HCT116 (cell line): ENCODE results near the gene DOCK1.

Source experiments
- CEBPB ChIP-seq: IDR thresholded peaks from 2 replicates; pipeline ENCODE4 v1.6.1; 2012; ENCODE audit warnings: low read depth
- EZH2 ChIP-seq: fragments of 200-600 bp; sonication (generic); IDR thresholded peaks from 2 replicates; pipeline ENCODE4 v1.6.1; 2017; ENCODE audit warnings: antibody characterized with exemption, mixed run types
- FOSL1 ChIP-seq: IDR thresholded peaks from 2 replicates; pipeline ENCODE4 v1.6.1; 2012; ENCODE audit warnings: low read depth
- JUND ChIP-seq: IDR thresholded peaks from 2 replicates; pipeline ENCODE4 v1.6.1; 2012
- MAX ChIP-seq: IDR thresholded peaks from 2 replicates; pipeline ENCODE4 v1.6.1; 2012
- RAD21 ChIP-seq: IDR thresholded peaks from 2 replicates; pipeline ENCODE4 v1.6.1; 2012; ENCODE audit warnings: low read depth, mild to moderate bottlenecking
- REST ChIP-seq: IDR thresholded peaks from 2 replicates; pipeline ENCODE4 v1.6.1; 2012; ENCODE audit warnings: low read depth
- SP1 ChIP-seq: IDR thresholded peaks from 2 replicates; pipeline ENCODE4 v1.6.1; 2012; ENCODE audit warnings: low read depth
- YY1 ChIP-seq: IDR thresholded peaks from 2 replicates; pipeline ENCODE4 v1.6.1; 2011; ENCODE audit warnings: low read length, low read depth, moderate library complexity, mild to moderate bottlenecking; ENCODE audit not compliant: insufficient replicate concordance; ENCODE audit errors: extremely low read depth
- ZBTB33 ChIP-seq: IDR thresholded peaks from 2 replicates; pipeline ENCODE4 v1.6.1; 2011; ENCODE audit warnings: mild to moderate bottlenecking, low read length, moderate library complexity; ENCODE audit not compliant: insufficient replicate concordance; ENCODE audit errors: extremely low read depth
- TF ChIP-seq, protein P1 (sequence below), 3 experiments: fragments of 200-600 bp in 1 of 3; sonication (generic) in 1 of 3; IDR thresholded peaks in 2 of 3; conservative IDR thresholded peaks in 1 of 3; 2 replicates each; pipeline ENCODE4 v1.5.1; 2012 to 2017; ENCODE audit warnings: low read depth in 2 of 3, low read length in 2 of 3, antibody characterized with exemption in 1 of 3, borderline replicate concordance in 1 of 3, control low read depth in 1 of 3, mild to moderate bottlenecking in 1 of 3, mixed read lengths in 1 of 3, mixed run types in 1 of 3, moderate library complexity in 1 of 3; ENCODE audit not compliant: insufficient read depth in 1 of 3

DNA sequence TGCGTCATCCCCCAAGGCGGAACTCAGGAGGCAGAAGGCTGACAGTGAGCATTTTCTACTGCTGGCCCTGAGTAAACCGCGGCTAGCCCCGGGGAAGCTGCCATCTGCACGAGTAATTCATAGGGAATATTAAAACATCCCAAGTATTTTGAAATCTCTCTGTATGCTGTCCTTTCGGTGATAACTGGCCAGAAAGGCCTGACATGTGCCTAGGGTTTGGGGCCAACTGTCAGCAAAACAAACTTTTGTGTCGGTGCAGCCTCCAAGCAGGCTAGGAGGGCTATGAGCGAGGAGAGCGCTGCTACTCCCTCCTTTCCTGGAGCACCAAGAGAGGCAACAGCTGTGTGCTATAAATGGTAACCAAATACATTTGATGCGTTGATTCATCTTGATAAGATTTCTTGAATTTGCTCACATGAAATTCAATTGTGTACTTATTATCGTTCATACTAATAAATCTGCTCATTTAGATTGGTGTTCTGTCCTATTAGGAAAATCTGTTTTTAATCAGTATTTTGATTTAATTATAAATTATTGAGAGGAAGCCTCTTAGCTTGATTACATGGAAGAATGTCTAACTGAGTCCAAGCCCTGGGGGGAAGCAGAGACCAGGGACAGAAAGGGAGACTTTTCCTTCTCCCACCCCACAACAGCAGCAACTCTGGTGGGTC, 519.5 kb downstream of the DOCK1 start:
- TF ChIP-seq ZBTB33, result no peak
- TF ChIP-seq, protein P1, sequence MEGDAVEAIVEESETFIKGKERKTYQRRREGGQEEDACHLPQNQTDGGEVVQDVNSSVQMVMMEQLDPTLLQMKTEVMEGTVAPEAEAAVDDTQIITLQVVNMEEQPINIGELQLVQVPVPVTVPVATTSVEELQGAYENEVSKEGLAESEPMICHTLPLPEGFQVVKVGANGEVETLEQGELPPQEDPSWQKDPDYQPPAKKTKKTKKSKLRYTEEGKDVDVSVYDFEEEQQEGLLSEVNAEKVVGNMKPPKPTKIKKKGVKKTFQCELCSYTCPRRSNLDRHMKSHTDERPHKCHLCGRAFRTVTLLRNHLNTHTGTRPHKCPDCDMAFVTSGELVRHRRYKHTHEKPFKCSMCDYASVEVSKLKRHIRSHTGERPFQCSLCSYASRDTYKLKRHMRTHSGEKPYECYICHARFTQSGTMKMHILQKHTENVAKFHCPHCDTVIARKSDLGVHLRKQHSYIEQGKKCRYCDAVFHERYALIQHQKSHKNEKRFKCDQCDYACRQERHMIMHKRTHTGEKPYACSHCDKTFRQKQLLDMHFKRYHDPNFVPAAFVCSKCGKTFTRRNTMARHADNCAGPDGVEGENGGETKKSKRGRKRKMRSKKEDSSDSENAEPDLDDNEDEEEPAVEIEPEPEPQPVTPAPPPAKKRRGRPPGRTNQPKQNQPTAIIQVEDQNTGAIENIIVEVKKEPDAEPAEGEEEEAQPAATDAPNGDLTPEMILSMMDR (IDR thresholded peaks at IDR 0.05 in 2 of 3, conservative IDR thresholded peaks at IDR 0.05 in 1 of 3; ENCODE audit: borderline replicate concordance in 1 of 3, insufficient read depth in 1 of 3, low read depth in 2 of 3, low read length in 2 of 3), result no peak
- no peak for TF ChIP-seq REST
- no peak for TF ChIP-seq FOSL1
- TF ChIP-seq EZH2, result no peak
- TF ChIP-seq SP1, result no peak
- no peak for TF ChIP-seq MAX
- no peak for TF ChIP-seq CEBPB
- no peak for TF ChIP-seq RAD21
- no peak for TF ChIP-seq JUND
- no peak for TF ChIP-seq YY1
